ENCODE measurements around the gene KHDC3L. TPM values are rescaled to one million over a fixed set of nuclear protein-coding genes. Genes with fewer than 3 reads are reported as not detected.

KHDC3L gene
- total RNA-seq, 4 donors from 2014 or later, result not detected

DNA sequence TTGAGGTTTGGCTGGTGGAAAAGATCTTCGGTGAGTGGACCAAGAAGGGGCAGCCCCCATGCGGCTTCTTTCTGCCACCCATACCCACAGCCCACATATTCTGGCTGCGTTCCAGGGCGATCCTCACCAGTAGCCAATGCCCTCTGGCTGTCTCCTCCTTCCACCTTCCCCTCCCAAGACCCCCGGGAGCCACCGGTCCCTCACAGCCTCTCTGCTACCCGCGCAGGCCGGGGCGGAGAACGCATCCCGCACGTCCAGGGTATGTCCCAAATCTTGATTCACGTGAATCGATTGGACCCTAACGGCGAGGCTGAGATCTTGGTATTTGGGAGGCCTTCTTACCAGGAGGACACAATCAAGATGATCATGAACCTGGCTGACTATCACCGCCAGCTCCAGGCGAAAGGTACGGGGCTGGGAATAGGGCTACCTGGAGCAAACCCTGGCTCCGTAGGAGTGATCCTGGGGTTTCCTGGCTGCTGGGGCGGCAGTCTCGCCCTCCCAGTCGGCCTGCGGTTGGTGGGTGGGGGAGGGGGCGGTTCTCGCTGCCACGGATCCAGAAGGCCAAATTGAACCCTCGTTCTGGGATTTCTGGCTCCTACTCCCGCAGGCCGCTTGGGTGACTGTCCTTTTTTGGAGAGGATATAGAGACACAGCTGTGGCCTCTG, 545 bp downstream of the KHDC3L start:
- Histone ChIP-seq H3K36me3 (no peaks in the 10 kb centered on the region), H3K9me3 (no peaks in the 10 kb centered on the region), H3K27me3 (peaks cover 0 to 6% (median 0%) of the 10 kb centered on the region in 4 donors), H3K4me1 (no peaks in the 10 kb centered on the region), H3K27ac (replicated peaks in 1 of 4) (no peak overlapping the region), H3K4me3 (no peak overlapping the region)
- WGBS, result 96% methylated on average over 28 of the region's 31 CpGs
- intact Hi-C loops (cut with DNase I), result no loop called here
- TF ChIP-seq CTCF (IDR thresholded peaks at IDR 0.05) (no peak), POLR2A (IDR thresholded peaks at IDR 0.05; ENCODE audit: low read depth) (no peak), POLR2AphosphoS5 (IDR thresholded peaks at IDR 0.05) (no peak), EP300 (IDR thresholded peaks at IDR 0.05) (no peak)
- DNase-seq (ENCODE audit: extremely low spot score), result no peak

- Histone ChIP-seq H3K36me3 (no peaks in the 10 kb centered on the region), H3K9me3 (no peaks in the 10 kb centered on the region), H3K4me3 (no peak overlapping the region), H3K27me3 (peaks cover 0 to 6% (median 0%) of the 10 kb centered on the region in 4 donors), H3K4me1 (no peaks in the 10 kb centered on the region), H3K27ac (replicated peaks in 1 of 4) (no peak overlapping the region)
- DNase-seq (ENCODE audit: extremely low spot score), result no peak
- WGBS, result 97% methylated on average over 5 of the region's 23 CpGs
- intact Hi-C loops (cut with DNase I), result no loop called here
- TF ChIP-seq POLR2A (IDR thresholded peaks at IDR 0.05; ENCODE audit: low read depth), result no peak
These were observed 1.0 kb downstream of the KHDC3L start for GRCh38 chr6:73363537-73363875.

DNA sequence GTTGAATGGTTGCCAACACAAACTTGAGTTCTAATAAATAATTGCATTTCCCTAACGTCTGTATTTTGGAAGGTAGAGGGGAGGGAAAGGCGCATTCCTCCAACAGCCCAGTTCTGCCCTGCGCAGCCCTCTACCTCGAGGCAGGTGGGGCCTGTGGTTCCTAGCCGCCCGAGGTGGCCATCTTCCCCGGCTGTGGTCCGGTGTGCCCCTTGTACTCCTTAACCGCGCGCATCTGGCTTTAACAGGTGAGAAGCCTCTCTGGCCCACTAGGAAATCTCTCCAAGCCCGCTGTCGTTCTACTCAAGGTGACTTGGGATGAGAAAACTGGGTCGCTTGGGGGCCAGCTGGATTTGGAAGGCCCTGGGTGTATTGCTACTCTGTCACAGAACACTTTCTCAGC, 1.7 kb downstream of the KHDC3L start:
- H3K4me3 ChIP-seq, result no peak overlapping the region
- no peak for DNase-seq (ENCODE audit: extremely low spot score)
- intact Hi-C loops (cut with DNase I), result no loop called here
- no peak overlapping the region for H3K27ac ChIP-seq (replicated peaks in 1 of 4)
- H3K4me1 ChIP-seq, result no peaks in the 10 kb centered on the region
- H3K36me3 ChIP-seq, result no peaks in the 10 kb centered on the region
- TF ChIP-seq POLR2A (IDR thresholded peaks at IDR 0.05; ENCODE audit: low read depth), result no peak
- no peak for TF ChIP-seq CTCF (IDR thresholded peaks at IDR 0.05)
- no peak for TF ChIP-seq EP300 (IDR thresholded peaks at IDR 0.05)
- TF ChIP-seq POLR2AphosphoS5 (IDR thresholded peaks at IDR 0.05), result no peak
- no peaks in the 10 kb centered on the region for H3K9me3 ChIP-seq
- H3K27me3 ChIP-seq, result peaks cover 0 to 6% (median 0%) of the 10 kb centered on the region in 4 donors
- WGBS, result 94% methylated on average over 13 of the region's 14 CpGs

- H3K27me3 ChIP-seq, result peaks cover 0 to 6% (median 0%) of the 10 kb centered on the region in 4 donors
- 95% methylated on average over 9 of the region's 9 CpGs for WGBS
- TF ChIP-seq POLR2A (IDR thresholded peaks at IDR 0.05; ENCODE audit: low read depth) (no peak), CTCF (IDR thresholded peaks at IDR 0.05) (no peak), EP300 (IDR thresholded peaks at IDR 0.05) (no peak), POLR2AphosphoS5 (IDR thresholded peaks at IDR 0.05) (no peak)
- no peaks in the 10 kb centered on the region for H3K36me3 ChIP-seq
- intact Hi-C loops (cut with DNase I), result no loop called here
- no peak overlapping the region for H3K27ac ChIP-seq (replicated peaks in 1 of 4)
- DNase-seq (ENCODE audit: extremely low spot score), result no peak
- H3K4me3 ChIP-seq, result no peak overlapping the region
- no peaks in the 10 kb centered on the region for H3K9me3 ChIP-seq
- no peaks in the 10 kb centered on the region for H3K4me1 ChIP-seq
These were observed 2.1 kb downstream of the KHDC3L start for GRCh38 chr6:73364549-73364948.

DNA sequence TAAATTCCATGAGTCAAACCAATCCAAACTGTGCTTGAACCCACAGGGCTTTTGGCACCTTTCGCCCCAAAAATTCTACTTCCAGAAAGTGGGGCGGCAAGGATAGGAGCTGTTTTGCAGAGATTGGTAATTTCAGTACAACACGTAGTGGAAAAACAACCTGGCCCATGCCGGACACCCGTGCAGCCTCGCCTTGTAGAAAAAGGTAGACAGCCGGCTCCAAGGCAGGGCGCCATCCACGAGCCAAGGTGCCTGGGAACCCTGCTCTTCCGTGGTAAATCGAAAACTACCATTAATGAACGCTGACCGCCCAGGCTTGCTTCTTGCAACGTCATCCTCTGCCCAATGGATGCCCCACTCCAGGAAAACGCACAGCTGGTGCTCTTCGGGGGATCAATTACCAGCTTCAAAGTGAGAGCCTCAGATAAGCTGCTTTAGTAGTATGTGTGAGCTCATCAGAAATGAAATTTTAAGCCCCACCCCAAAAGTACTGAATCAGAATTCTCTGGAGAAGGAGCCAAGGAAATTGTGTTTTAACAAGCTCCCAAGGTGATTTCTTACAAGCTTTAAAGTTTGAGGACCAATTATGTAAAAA, 5.4 kb downstream of the KHDC3L start:
- 80% methylated on average over 16 of the region's 16 CpGs for WGBS
- TF ChIP-seq POLR2A (IDR thresholded peaks at IDR 0.05; ENCODE audit: low read depth), result no peak
- TF ChIP-seq POLR2AphosphoS5 (IDR thresholded peaks at IDR 0.05), result no peak
- TF ChIP-seq CTCF (IDR thresholded peaks at IDR 0.05), result no peak
- TF ChIP-seq EP300 (IDR thresholded peaks at IDR 0.05), result no peak
- no peak overlapping the region for H3K27ac ChIP-seq (replicated peaks in 1 of 4)

More for the DNA sequence above, 5.4 kb downstream of the KHDC3L start:
- Histone ChIP-seq H3K4me3 (no peak overlapping the region), H3K36me3 (no peaks in the 10 kb centered on the region), H3K4me1 (no peaks in the 10 kb centered on the region), H3K9me3 (peaks cover 0 to 20% (median 12%) of the 10 kb centered on the region in 4 donors), H3K27me3 (peaks cover 0 to 6% (median 0%) of the 10 kb centered on the region in 4 donors)
- intact Hi-C loops (cut with DNase I), result no loop called here
- no peak for DNase-seq (ENCODE audit: extremely low spot score)

All from esophagus muscularis mucosa (tissue), 4 donors.